ENCODE results near the gene MATCAP1. TPM values are rescaled to one million over a fixed set of nuclear protein-coding genes. Genes with fewer than 3 reads are reported as not detected.

The MATCAP1 gene
- total and polyA plus RNA-seq, 2 of the 13 experiments (the other 11 are each of a cell fraction or from before 2014, with no cell fraction given), result 11.2 to 24.5 TPM

- TF ChIP-seq, protein P1, sequence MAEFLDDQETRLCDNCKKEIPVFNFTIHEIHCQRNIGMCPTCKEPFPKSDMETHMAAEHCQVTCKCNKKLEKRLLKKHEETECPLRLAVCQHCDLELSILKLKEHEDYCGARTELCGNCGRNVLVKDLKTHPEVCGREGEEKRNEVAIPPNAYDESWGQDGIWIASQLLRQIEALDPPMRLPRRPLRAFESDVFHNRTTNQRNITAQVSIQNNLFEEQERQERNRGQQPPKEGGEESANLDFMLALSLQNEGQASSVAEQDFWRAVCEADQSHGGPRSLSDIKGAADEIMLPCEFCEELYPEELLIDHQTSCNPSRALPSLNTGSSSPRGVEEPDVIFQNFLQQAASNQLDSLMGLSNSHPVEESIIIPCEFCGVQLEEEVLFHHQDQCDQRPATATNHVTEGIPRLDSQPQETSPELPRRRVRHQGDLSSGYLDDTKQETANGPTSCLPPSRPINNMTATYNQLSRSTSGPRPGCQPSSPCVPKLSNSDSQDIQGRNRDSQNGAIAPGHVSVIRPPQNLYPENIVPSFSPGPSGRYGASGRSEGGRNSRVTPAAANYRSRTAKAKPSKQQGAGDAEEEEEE (CRISPR knock-in tag; IDR thresholded peaks at IDR 0.05; ENCODE audit: borderline replicate concordance), result no peak
- TF ChIP-seq ZSCAN9 (CRISPR knock-in tag; IDR thresholded peaks at IDR 0.05; ENCODE audit: borderline replicate concordance) (peak; percentile 79; the same call in 1 of the 2 replicates), DNMT3B (CRISPR knock-in tag; conservative IDR thresholded peaks at IDR 0.05) (peak; percentile 82; the same call in 1 of the 2 replicates), ZNF263 (CRISPR knock-in tag; IDR thresholded peaks at IDR 0.05) (peak; percentile 33; the same call in 1 of the 2 replicates), BORCS8-MEF2B (CRISPR knock-in tag; IDR thresholded peaks at IDR 0.05) (0 out of 2 replicates have a peak, but pooled peaks have one; percentile 68), ZNF512 (CRISPR knock-in tag; IDR thresholded peaks at IDR 0.05) (no peak), GMEB2 (CRISPR knock-in tag; IDR thresholded peaks at IDR 0.05; ENCODE audit: low read depth) (peak; percentile 69), SUZ12 (IDR thresholded peaks at IDR 0.05; ENCODE audit: low read depth, low read length) (peak; percentile 86), ZFX (CRISPR knock-in tag; IDR thresholded peaks at IDR 0.05; ENCODE audit: low read depth) (peak; percentile 96), ZNF329 (CRISPR knock-in tag; IDR thresholded peaks at IDR 0.05; ENCODE audit: low read depth) (no peak; the same call in 1 of the 2 replicates), ZNF629 (CRISPR knock-in tag; conservative IDR thresholded peaks at IDR 0.05) (peak; percentile 55), DNMT1 (CRISPR knock-in tag; IDR thresholded peaks at IDR 0.05) (no peak; the same call in 1 of the 2 replicates), MTA3 (CRISPR knock-in tag; IDR thresholded peaks at IDR 0.05) (no peak), NFE2 (CRISPR knock-in tag; IDR thresholded peaks at IDR 0.05) (no peak), DMAP1 (CRISPR knock-in tag; IDR thresholded peaks at IDR 0.05) (peak; percentile 97), TOPORS (CRISPR knock-in tag; IDR thresholded peaks at IDR 0.05) (no peak; the same call in 1 of the 2 replicates), MED1 (CRISPR knock-in tag; IDR thresholded peaks at IDR 0.05) (peak; percentile 81)
- TF ChIP-seq, protein P2, sequence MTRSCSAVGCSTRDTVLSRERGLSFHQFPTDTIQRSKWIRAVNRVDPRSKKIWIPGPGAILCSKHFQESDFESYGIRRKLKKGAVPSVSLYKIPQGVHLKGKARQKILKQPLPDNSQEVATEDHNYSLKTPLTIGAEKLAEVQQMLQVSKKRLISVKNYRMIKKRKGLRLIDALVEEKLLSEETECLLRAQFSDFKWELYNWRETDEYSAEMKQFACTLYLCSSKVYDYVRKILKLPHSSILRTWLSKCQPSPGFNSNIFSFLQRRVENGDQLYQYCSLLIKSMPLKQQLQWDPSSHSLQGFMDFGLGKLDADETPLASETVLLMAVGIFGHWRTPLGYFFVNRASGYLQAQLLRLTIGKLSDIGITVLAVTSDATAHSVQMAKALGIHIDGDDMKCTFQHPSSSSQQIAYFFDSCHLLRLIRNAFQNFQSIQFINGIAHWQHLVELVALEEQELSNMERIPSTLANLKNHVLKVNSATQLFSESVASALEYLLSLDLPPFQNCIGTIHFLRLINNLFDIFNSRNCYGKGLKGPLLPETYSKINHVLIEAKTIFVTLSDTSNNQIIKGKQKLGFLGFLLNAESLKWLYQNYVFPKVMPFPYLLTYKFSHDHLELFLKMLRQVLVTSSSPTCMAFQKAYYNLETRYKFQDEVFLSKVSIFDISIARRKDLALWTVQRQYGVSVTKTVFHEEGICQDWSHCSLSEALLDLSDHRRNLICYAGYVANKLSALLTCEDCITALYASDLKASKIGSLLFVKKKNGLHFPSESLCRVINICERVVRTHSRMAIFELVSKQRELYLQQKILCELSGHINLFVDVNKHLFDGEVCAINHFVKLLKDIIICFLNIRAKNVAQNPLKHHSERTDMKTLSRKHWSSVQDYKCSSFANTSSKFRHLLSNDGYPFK (CRISPR knock-in tag; IDR thresholded peaks at IDR 0.05; ENCODE audit: borderline replicate concordance), result peak; percentile 97
- TF ChIP-seq, protein P3, sequence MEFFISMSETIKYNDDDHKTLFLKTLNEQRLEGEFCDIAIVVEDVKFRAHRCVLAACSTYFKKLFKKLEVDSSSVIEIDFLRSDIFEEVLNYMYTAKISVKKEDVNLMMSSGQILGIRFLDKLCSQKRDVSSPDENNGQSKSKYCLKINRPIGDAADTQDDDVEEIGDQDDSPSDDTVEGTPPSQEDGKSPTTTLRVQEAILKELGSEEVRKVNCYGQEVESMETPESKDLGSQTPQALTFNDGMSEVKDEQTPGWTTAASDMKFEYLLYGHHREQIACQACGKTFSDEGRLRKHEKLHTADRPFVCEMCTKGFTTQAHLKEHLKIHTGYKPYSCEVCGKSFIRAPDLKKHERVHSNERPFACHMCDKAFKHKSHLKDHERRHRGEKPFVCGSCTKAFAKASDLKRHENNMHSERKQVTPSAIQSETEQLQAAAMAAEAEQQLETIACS (CRISPR knock-in tag; IDR thresholded peaks at IDR 0.05), result peak; percentile 48; the same call in 1 of the 2 replicates
Observed at GRCh38 chr16:67226804-67227566, 43.2 kb upstream of the MATCAP1 start, which contains the start of gene TMEM208 (continued).

Data from HepG2 (cell line).